22Rv1 (cell line): Measurements from ENCODE around the gene GALR3.

Experiments used
- ZFX ChIP-seq: fragments of 450-650 bp; IDR thresholded peaks from 2 replicates; pipeline ENCODE4 v1.6.1; 2017; ENCODE audit warnings: antibody characterized with exemption, borderline replicate concordance
- TF ChIP-seq, protein P1 (sequence below): fragments of 450-650 bp; IDR thresholded peaks from 2 replicates; pipeline ENCODE4 v1.5.1; 2017; ENCODE audit warnings: mild to moderate bottlenecking

DNA sequence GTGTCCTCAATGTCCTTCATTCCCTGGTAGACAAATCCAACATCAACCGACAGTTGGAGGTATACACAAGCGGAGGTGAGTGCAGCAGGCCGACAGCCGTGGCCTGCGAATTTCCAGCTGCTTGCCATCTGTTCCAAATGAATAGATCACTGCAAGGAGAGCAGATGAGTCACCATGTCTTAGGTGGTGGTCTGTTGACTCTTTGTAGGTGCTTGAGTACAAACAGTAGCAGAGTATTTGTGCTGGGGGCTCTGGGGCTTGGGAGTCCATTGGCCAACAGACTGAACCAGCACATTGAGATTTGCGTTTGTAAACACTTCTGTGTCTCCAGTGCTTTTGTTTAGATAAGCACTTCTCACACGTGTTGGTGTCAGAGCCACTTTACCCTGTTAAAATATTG, 47.1 kb downstream of the GALR3 start:
- TF ChIP-seq, protein P1, sequence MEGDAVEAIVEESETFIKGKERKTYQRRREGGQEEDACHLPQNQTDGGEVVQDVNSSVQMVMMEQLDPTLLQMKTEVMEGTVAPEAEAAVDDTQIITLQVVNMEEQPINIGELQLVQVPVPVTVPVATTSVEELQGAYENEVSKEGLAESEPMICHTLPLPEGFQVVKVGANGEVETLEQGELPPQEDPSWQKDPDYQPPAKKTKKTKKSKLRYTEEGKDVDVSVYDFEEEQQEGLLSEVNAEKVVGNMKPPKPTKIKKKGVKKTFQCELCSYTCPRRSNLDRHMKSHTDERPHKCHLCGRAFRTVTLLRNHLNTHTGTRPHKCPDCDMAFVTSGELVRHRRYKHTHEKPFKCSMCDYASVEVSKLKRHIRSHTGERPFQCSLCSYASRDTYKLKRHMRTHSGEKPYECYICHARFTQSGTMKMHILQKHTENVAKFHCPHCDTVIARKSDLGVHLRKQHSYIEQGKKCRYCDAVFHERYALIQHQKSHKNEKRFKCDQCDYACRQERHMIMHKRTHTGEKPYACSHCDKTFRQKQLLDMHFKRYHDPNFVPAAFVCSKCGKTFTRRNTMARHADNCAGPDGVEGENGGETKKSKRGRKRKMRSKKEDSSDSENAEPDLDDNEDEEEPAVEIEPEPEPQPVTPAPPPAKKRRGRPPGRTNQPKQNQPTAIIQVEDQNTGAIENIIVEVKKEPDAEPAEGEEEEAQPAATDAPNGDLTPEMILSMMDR = no peak
- no peak for TF ChIP-seq ZFX
